Muscle layer of duodenum (tissue), 2 donors: ENCODE data around the gene GABRD.

Experiments
- H3K27ac ChIP-seq: one replicate; pipeline ENCODE4 v1.7.0; 2013; ENCODE audit warnings: mild to moderate bottlenecking, low read length
- H3K27me3 ChIP-seq: one replicate; pipeline ENCODE4 v1.7.0; 2013; ENCODE audit warnings: low read depth, mild to moderate bottlenecking, control low read depth, low read length
- H3K36me3 ChIP-seq, 2 donors: one replicate each; pipeline ENCODE4 v1.7.0; 2013; ENCODE audit warnings: low read length in 2 of 2, control low read depth in 1 of 2, mild to moderate bottlenecking in 1 of 2; ENCODE audit not compliant: insufficient read depth in 2 of 2, control insufficient read depth in 1 of 2
- H3K4me1 ChIP-seq, 2 donors: one replicate each; pipeline ENCODE4 v1.7.0; 2013; ENCODE audit warnings: low read length in 2 of 2, mild to moderate bottlenecking in 2 of 2, control low read depth in 1 of 2, moderate library complexity in 1 of 2; ENCODE audit not compliant: insufficient read depth in 2 of 2, control insufficient read depth in 1 of 2
- H3K4me3 ChIP-seq, 2 donors: one replicate each; pipeline ENCODE4 v1.7.0; 2013; ENCODE audit warnings: low read length in 2 of 2, low read depth in 1 of 2, mild to moderate bottlenecking in 1 of 2
- H3K9me3 ChIP-seq, 2 donors: one replicate each; pipeline ENCODE4 v1.7.0; 2013; ENCODE audit warnings: low read length in 2 of 2, control low read depth in 1 of 2, mild to moderate bottlenecking in 1 of 2; ENCODE audit not compliant: control insufficient read depth in 1 of 2
- donor health status: healthy.

The GABRD gene

DNA sequence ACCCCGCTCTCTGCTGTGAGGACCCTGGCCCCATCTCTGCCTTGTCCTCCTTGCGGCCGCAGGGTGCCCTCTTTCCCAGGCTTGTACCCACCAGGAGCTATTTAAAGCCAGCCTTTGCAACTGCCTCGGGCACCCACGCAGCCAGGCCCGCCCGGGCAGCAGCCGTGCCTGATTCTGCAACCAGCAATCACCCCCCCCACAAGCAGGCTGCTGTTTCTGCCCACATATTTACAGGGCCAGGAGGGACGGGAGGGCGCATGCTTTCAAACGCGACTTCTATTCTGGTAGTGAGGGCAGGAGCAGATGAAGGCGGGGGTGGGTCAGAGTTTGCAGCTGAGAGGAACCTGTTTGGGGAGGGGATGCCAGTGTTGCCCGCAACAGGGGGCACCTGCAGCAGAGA lies 13.6 kb downstream of the GABRD start:
- Histone ChIP-seq H3K4me1 (no peaks in the 10 kb centered on the region), H3K9me3 (no peaks in the 10 kb centered on the region), H3K4me3 (no peak overlapping the region), H3K27me3 (no peaks in the 10 kb centered on the region), H3K36me3 (no peaks in the 10 kb centered on the region), H3K27ac (no peak overlapping the region)

- Histone ChIP-seq H3K27ac (no peak overlapping the region), H3K9me3 (peaks cover 0 to 3% of the 10 kb centered on the region in 2 donors), H3K36me3 (no peaks in the 10 kb centered on the region), H3K4me3 (no peak overlapping the region), H3K4me1 (no peaks in the 10 kb centered on the region), H3K27me3 (no peaks in the 10 kb centered on the region)
Observed at GRCh38 chr1:2033165-2033564, 14.0 kb downstream of the GABRD start.

- H3K27ac ChIP-seq = no peak overlapping the region
- no peaks in the 10 kb centered on the region for H3K27me3 ChIP-seq
- peaks cover 0 to 8% of the 10 kb centered on the region in 2 donors for H3K9me3 ChIP-seq
- no peaks in the 10 kb centered on the region for H3K4me1 ChIP-seq
- no peak overlapping the region for H3K4me3 ChIP-seq
- no peaks in the 10 kb centered on the region for H3K36me3 ChIP-seq
Observed at GRCh38 chr1:2036287-2036686, 17.1 kb downstream of the GABRD start.

- Histone ChIP-seq H3K4me3 (peak overlapping the region in 1 of 2 donors; percentile 19), H3K27me3 (no peaks in the 10 kb centered on the region), H3K27ac (no peak overlapping the region), H3K4me1 (no peaks in the 10 kb centered on the region), H3K9me3 (peaks cover 0 to 8% of the 10 kb centered on the region in 2 donors), H3K36me3 (no peaks in the 10 kb centered on the region)
Observed at GRCh38 chr1:2037314-2037979, 18.3 kb downstream of the GABRD start.

DNA sequence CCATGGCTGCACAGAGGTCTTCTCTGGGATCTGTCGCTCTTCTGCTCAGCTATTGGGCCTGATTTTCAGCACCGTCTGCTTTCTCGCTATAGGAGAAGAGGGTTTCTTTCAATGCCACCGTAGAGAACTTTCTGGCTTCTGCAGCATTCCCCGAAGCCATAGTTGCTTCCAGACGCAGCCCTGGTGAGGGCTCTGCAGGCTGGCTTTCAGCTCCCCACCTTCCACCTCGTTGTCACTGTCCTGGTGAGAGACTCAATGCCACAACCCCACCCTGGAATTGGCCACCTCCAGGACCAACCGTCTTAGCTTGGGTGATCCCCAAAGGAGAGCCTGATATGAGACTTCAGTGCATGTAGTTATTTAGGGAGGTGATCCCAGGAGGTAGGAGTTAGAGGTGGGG lies 19.1 kb downstream of the GABRD start:
- Histone ChIP-seq H3K36me3 (no peaks in the 10 kb centered on the region), H3K27ac (no peak overlapping the region), H3K4me3 (peak overlapping the region in 1 of 2 donors; percentile 19), H3K27me3 (no peaks in the 10 kb centered on the region), H3K4me1 (no peaks in the 10 kb centered on the region), H3K9me3 (peaks cover 0 to 8% of the 10 kb centered on the region in 2 donors)

- Histone ChIP-seq H3K4me3 (no peak overlapping the region), H3K4me1 (no peaks in the 10 kb centered on the region), H3K36me3 (no peaks in the 10 kb centered on the region), H3K9me3 (peaks cover 0 to 8% of the 10 kb centered on the region in 2 donors), H3K27ac (no peak overlapping the region), H3K27me3 (no peaks in the 10 kb centered on the region)
Observed at GRCh38 chr1:2039251-2039650, 20.1 kb downstream of the GABRD start.

- H3K4me3 ChIP-seq = no peak overlapping the region
- no peak overlapping the region for H3K27ac ChIP-seq
- no peaks in the 10 kb centered on the region for H3K36me3 ChIP-seq
- peaks cover 0 to 18% of the 10 kb centered on the region in 2 donors for H3K4me1 ChIP-seq
- H3K27me3 ChIP-seq = no peaks in the 10 kb centered on the region
- H3K9me3 ChIP-seq = peaks cover 0 to 8% of the 10 kb centered on the region in 2 donors
Observed at GRCh38 chr1:2041305-2041704, 22.2 kb downstream of the GABRD start.

DNA sequence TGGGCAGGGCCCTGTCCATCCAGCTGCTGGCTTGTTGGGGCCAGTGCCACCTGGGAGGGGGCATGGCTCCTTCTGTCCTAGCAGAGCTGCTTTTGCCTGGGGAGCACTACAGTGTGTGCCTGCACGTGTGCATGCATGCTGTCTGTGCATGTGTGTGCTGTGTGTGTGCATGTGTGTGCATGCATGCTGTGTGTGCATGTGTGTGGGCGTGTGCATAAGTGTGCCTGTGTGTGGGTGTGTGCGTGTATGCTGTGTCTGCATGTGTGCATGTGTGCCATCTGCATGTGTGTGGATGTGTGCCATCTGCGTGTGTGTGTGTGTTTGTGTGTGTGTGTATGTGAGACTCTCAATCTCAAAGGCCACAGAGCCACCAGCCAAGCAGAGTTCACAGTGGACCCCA lies 22.7 kb downstream of the GABRD start:
- Histone ChIP-seq H3K36me3 (no peaks in the 10 kb centered on the region), H3K4me1 (peaks cover 0 to 18% of the 10 kb centered on the region in 2 donors), H3K4me3 (no peak overlapping the region), H3K27ac (no peak overlapping the region), H3K9me3 (peaks cover 0 to 8% of the 10 kb centered on the region in 2 donors), H3K27me3 (no peaks in the 10 kb centered on the region)

GRCh38 chr1:2042830-2043773 lies 24.0 kb downstream of the GABRD start:
- H3K27me3 ChIP-seq = peaks cover 2% of the 10 kb centered on the region
- H3K36me3 ChIP-seq = no peaks in the 10 kb centered on the region
- H3K4me1 ChIP-seq = peaks cover 0 to 18% of the 10 kb centered on the region in 2 donors
- H3K27ac ChIP-seq = no peak overlapping the region
- H3K4me3 ChIP-seq = no peak overlapping the region
- H3K9me3 ChIP-seq = peaks cover 0 to 6% of the 10 kb centered on the region in 2 donors

GRCh38 chr1:2043886-2044285 lies 24.7 kb downstream of the GABRD start:
- H3K4me3 ChIP-seq = no peak overlapping the region
- H3K36me3 ChIP-seq = no peaks in the 10 kb centered on the region
- H3K9me3 ChIP-seq = no peaks in the 10 kb centered on the region
- no peak overlapping the region for H3K27ac ChIP-seq
- H3K4me1 ChIP-seq = peaks cover 0 to 18% of the 10 kb centered on the region in 2 donors
- H3K27me3 ChIP-seq = peaks cover 7% of the 10 kb centered on the region

DNA sequence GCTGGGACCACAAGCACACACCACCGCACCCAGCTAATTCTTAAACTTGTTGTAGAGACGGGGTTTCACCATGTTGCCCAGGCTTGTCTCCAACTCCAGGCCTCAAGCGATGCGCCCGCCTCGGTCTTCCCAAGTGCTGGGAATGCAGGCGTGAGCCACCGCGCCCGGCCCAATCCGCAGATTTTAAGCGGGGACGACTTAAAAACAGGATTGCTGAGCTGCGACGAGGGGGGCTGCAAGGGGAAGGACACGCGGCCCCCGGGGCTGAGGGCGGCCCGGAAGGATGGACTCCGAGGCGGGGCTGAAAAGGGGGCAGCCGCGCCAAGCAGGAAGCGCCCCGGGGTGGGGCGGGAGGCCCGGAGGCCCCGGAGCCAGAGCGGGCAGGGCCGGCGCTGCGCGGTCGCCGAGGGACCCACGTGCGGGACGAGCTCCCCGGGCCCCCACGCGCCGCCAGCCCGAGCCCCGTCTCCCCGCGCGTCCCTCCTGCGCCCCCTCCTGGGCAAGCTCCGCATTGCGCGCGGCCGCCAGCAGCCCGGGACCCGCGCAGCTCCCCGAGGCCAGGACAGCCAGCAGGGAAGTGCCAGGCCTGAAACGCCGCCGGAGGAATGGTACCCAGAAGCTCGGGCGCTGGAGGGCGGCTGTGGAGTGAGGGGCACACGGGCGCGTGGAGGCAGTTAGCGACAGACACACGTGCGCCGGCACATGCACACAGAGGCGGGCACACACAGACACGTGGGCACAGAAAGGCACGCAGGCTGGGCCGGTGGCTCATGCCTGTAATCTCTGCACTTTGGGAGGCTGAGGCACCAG lies 25.6 kb downstream of the GABRD start:
- Histone ChIP-seq H3K36me3 (no peaks in the 10 kb centered on the region), H3K27me3 (peaks cover 15% of the 10 kb centered on the region), H3K9me3 (no peaks in the 10 kb centered on the region), H3K27ac (no peak overlapping the region), H3K4me3 (peak overlapping the region in 1 of 2 donors; percentile 32), H3K4me1 (peaks cover 0 to 23% of the 10 kb centered on the region in 2 donors)
